PFSK-1 (cell line): ENCODE results near the gene IMP4.

Experiments used
- FOXP2 ChIP-seq: optimal IDR thresholded peaks from 2 replicates; pipeline ENCODE3; 2011; ENCODE audit warnings: borderline replicate concordance, control low read depth, inconsistent platforms; ENCODE audit not compliant: insufficient read depth; ENCODE audit errors: extremely low read length, extremely low read depth
- POLR2AphosphoS5 ChIP-seq: IDR thresholded peaks from 2 replicates; pipeline ENCODE4 v1.6.1; 2012; ENCODE audit warnings: low read depth, mild to moderate bottlenecking, control low read depth, low read length, moderate library complexity
- REST ChIP-seq, 2 experiments: IDR thresholded peaks; 2 replicates each; pipeline versions ENCODE4 v1.6.1 to v1.8.0; 2011 to 2012; ENCODE audit warnings: low read depth in 2 of 2, low read length in 2 of 2, control low read depth in 1 of 2, inconsistent platforms in 1 of 2, mild to moderate bottlenecking in 1 of 2, moderate library complexity in 1 of 2; ENCODE audit not compliant: insufficient read depth in 1 of 2
- SIN3A ChIP-seq: IDR thresholded peaks from 2 replicates; pipeline ENCODE4 v1.6.1; 2012; ENCODE audit warnings: mild to moderate bottlenecking, low read length, moderate library complexity, borderline replicate concordance; ENCODE audit not compliant: insufficient read depth
- TAF1 ChIP-seq: IDR thresholded peaks from 2 replicates; pipeline ENCODE4 v1.6.1; 2012; ENCODE audit warnings: low read length, control low read depth, borderline replicate concordance; ENCODE audit not compliant: insufficient read depth

GRCh38 chr2:130351711-130352110 is 9.0 kb downstream of the IMP4 start:
- TF ChIP-seq POLR2AphosphoS5, result no peak
- no peak for TF ChIP-seq REST (IDR thresholded peaks at IDR 0.05; ENCODE audit: insufficient read depth in 1 of 2, low read depth in 2 of 2, low read length in 2 of 2)
- TF ChIP-seq TAF1, result no peak
- no peak for TF ChIP-seq SIN3A
- no peak for TF ChIP-seq FOXP2
